Ovary (tissue), 3 donors: ENCODE data around the gene CARMIL1.

Experiments
- CTCF ChIP-seq, 3 donors: fragments of 450-650 bp in 2 of 3; fragments of 200-600 bp in 1 of 3; IDR thresholded peaks; one replicate each; pipeline versions ENCODE4 v1.5.1 to v1.8.0; 2016 to 2022; ENCODE audit warnings: antibody characterized with exemption in 3 of 3, mild to moderate bottlenecking in 1 of 3
- POLR2A ChIP-seq: fragments of 450-650 bp; IDR thresholded peaks from one replicate; pipeline ENCODE4 v1.6.1; 2017; ENCODE audit warnings: antibody characterized with exemption, mild to moderate bottlenecking, moderate library complexity
- donor health status: DM: no; HTN: no; CAD: no.

GRCh38 chr6:25450469-25451198 is 171.5 kb downstream of the CARMIL1 start:
- no peak for TF ChIP-seq CTCF (IDR thresholded peaks at IDR 0.05)
- TF ChIP-seq POLR2A: no peak
